Testis (tissue), 2 donors: ENCODE data around the gene ZNF888.
"Not testable (repeated sequence)": the region's sequence is repeated elsewhere in the genome, so short reads cannot be mapped to it uniquely, and the experiment has no call there.

ENCODE experiments used
- POLR2A ChIP-seq: fragments of 450-650 bp; IDR thresholded peaks from one replicate; pipeline ENCODE4 v1.6.1; 2017; ENCODE audit warnings: antibody characterized with exemption, mild to moderate bottlenecking, moderate library complexity
- TF ChIP-seq, protein P1 (sequence below), 3 experiments: fragments of 450-650 bp in 2 of 3; fragments of 200-600 bp in 1 of 3; sonication (generic) in 1 of 3; IDR thresholded peaks; one replicate each; pipeline ENCODE4 v1.5.1; 2016 to 2019; ENCODE audit warnings: antibody characterized with exemption in 3 of 3, mild to moderate bottlenecking in 2 of 3, moderate library complexity in 1 of 3

DNA sequence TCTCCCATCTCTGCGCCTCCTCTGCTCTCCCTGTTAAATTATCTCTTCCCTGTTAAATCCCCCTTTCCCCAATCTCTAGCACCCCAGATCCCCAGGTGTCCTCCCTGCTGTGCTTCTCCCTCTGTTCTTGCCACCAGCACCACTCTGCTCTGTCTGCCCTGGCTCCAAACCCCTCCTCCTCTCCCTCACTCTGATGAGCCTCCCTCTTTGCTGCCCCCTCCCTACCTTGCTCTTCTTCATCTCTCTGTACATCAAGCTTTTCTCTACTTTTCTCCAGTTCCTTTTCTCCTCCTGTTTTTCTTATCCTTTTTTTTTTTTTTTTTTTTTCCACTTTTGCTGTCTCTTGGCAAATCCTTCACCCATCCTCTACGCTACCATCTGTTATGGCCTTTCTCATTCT lies 18.3 kb upstream of the ZNF888 start:
- TF ChIP-seq, protein P1, sequence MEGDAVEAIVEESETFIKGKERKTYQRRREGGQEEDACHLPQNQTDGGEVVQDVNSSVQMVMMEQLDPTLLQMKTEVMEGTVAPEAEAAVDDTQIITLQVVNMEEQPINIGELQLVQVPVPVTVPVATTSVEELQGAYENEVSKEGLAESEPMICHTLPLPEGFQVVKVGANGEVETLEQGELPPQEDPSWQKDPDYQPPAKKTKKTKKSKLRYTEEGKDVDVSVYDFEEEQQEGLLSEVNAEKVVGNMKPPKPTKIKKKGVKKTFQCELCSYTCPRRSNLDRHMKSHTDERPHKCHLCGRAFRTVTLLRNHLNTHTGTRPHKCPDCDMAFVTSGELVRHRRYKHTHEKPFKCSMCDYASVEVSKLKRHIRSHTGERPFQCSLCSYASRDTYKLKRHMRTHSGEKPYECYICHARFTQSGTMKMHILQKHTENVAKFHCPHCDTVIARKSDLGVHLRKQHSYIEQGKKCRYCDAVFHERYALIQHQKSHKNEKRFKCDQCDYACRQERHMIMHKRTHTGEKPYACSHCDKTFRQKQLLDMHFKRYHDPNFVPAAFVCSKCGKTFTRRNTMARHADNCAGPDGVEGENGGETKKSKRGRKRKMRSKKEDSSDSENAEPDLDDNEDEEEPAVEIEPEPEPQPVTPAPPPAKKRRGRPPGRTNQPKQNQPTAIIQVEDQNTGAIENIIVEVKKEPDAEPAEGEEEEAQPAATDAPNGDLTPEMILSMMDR (IDR thresholded peaks at IDR 0.05), result not testable (repeated sequence)
- TF ChIP-seq POLR2A, result not testable (repeated sequence)
